GM12864 (cell line): ENCODE results near the gene SLC27A4.

Experiments used
- DNase-seq: peaks from one replicate; pipeline ENCODE4 v3.0.0-alpha.2; 2011; ENCODE audit warnings: low read depth
- H3K4me3 ChIP-seq: 2 replicates; pipeline ENCODE4 v1.5.1; 2011; ENCODE audit warnings: mild to moderate bottlenecking, low read depth, low read length, control low read depth
- TF ChIP-seq, protein P1 (sequence below): IDR thresholded peaks from 2 replicates; pipeline ENCODE4 v1.5.1; 2011; ENCODE audit warnings: low read depth, mild to moderate bottlenecking, moderate library complexity, low read length, control low read depth, inconsistent platforms; ENCODE audit errors: missing control alignments

Gene SLC27A4

DNA sequence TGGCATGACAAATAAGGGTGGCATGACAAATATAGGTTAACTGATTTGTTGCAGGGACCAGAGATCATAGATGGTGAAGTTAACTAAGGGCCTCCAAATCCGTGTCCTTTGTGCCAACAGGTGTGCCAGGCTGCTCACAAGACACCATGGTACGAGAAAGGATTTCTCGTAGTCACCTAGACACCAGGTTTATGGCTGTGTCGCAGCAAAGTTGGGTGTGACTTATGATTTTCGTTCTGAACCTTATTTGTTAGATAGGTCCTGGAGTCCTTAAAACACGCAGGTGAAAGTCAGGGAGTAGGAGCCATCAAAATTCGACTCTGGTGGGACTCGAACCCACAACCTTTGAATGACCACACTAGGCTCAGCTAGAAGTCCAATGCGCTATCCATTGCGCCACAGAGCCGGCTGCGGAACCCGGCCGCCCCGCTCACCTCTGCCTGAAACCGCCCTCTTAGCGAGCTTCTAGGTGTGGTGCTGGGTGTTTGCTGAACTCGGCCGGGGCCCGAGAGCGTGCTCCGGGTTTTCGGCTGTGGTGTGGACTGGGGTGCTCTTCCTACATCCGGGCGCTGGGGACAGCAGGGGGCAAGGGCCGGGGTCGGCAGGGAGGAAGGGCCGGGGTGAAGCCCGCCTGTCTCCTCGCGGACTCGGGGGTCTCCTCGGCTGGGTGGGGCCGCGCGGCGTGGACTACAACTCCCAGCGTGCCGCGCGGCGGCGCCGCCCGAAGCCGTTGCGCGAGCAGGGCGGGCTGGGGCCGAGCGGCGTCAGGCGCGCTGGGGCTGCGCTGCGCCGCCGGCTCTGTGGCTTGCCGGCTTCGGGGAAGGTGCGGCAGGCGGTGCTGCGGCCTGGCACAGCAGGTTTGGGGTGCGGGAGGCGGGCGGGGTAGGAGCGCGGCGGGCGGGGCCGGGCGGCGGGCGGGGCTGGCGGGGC is at the start of gene SLC27A4:
SLC27A4 (plus strand) TSS at position 767 of the 930 bp plus-strand sequence. CDS start 2,606 bp downstream, outside the sequence.
- TF ChIP-seq, protein P1, sequence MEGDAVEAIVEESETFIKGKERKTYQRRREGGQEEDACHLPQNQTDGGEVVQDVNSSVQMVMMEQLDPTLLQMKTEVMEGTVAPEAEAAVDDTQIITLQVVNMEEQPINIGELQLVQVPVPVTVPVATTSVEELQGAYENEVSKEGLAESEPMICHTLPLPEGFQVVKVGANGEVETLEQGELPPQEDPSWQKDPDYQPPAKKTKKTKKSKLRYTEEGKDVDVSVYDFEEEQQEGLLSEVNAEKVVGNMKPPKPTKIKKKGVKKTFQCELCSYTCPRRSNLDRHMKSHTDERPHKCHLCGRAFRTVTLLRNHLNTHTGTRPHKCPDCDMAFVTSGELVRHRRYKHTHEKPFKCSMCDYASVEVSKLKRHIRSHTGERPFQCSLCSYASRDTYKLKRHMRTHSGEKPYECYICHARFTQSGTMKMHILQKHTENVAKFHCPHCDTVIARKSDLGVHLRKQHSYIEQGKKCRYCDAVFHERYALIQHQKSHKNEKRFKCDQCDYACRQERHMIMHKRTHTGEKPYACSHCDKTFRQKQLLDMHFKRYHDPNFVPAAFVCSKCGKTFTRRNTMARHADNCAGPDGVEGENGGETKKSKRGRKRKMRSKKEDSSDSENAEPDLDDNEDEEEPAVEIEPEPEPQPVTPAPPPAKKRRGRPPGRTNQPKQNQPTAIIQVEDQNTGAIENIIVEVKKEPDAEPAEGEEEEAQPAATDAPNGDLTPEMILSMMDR = no peak
- peak within 1 kb of the TSS; percentile 87 for H3K4me3 ChIP-seq
- DNase-seq = peak; percentile 72

DNA sequence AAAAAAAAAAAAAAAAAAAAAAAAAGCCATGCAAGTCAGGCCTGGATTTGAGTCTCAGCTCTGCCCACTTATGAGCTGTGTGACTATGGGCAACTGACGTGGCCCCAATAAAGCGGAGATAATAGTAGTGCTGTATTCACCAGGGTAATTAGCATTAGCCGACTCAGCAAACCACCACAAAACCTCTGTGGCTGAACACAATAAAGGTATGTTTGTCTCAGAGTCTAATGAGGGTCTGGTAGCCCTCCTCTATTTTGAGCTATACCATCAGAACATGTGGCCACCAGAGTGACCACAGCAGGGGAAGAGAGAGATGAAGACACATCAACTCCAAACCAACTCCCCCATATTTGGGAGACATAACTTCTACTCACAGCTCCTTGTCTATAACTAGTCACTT is 48.3 kb upstream of the SLC27A4 start:
- no peak overlapping the region for H3K4me3 ChIP-seq
- DNase-seq = no peak
- TF ChIP-seq, protein P1 = no peak

DNA sequence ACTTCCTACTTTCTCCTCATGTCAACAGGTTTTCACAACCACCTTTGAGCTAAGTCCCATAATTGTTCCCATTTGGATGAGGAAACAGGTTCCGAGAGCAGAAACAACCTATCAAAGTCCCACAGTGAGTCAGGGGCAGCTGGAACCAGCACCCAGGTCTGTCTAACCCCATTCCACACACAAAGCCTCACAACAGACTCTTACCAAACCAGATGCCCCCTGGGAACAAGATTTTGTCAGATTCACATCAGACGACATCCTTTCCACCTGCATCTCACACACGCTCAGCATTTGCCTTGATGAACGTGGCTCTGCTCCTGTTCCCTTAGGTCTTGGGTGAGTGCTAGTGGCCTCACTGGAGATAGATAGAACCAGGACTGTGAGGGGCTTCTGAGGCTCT is 47.2 kb upstream of the SLC27A4 start:
- no peak for DNase-seq

DNA sequence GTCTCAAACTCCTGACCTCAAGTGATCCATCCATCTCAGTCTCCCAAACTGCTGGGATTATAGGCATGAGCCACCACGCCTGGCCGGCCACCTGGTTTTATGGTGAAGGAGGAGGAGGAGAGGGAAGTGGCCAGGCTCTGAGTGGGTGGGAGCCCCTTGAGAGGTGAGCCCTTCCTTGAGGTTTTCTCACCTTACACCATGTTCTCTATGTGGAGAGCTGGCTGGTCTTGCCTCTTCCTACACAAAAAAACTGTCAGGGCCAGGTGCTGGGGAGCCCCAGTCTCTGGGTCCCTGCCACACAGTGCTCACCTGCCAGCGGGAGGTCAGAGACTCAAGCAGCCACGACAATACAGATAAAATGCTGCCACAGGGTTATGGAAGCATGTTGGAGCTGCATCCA is 46.2 kb upstream of the SLC27A4 start:
- TF ChIP-seq, protein P1 = no peak
- no peak overlapping the region for H3K4me3 ChIP-seq
- DNase-seq = no peak

More for the DNA sequence above, 47.2 kb upstream of the SLC27A4 start:
- TF ChIP-seq, protein P1 = no peak
- no peak overlapping the region for H3K4me3 ChIP-seq

DNA sequence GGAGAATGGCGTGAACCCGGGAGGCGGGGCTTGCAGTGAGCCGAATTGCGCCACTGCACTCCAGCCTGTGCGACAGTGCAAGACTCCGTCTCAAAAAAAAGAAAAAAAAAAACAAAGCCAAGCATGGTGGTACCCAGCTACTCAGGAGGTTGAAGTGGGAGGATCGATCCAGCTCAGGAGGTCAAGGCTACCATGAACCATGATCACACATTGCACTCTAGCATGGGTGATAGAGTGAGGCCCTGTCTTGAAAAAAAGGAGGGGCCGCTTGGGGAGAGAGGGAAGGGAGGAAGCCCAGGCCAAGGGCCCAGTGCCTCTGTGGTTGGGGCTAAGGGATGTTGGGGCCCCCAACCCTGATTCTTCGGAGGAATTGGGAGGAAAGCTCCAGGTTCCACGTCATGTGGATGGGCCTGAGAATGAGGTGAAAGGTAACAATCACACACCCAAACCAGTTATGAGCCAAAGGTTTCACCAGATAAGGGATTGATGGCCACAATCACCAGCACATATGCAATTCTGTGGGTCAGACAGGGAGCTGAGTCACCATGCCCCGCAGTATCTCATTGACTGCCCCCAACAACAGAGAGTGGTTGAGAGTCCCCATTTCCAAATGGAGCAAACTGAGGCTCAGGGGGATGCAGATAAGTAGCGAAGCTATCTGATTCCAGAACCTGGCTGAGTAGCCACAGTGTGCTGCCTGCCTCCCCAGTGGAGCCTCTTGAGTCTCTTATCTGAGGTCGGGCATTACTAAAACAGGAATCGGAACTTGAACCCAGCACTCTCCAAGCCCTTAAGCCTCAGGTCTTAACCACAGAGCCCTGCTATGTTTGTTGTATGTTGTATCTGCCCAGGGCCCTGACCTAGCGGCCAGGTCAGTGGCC is 43.7 kb upstream of the SLC27A4 start:
- H3K4me3 ChIP-seq = no peak overlapping the region
- DNase-seq = no peak
- TF ChIP-seq, protein P1 = no peak

DNA sequence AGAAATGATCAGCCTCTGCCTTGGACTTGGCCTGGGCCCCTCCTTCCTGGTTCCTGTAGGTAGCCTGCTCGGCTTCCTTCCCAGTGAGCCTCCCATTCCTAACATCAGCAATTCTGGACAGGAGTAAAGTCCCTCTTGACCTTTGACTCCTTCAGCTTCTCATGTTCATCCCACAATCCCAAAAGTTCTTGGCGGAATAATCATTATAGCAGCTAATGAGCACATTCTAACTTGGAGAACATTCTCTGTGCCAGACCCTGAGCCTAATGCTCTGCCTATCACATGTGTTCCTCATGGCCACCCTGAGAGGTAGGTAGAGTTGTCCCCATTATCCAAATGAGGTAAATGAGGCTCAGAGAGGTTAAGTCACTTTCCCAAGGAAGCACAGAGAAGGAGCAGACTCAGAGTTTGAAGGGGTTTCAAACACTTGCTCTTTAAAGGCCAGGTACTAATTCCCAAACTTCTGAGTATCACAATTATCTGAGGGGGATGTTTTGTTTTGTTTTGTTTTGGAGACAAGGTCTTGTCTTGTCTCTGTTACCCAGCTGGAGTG is 43.0 kb upstream of the SLC27A4 start:
- TF ChIP-seq, protein P1 = no peak
- DNase-seq = no peak
- H3K4me3 ChIP-seq = no peak overlapping the region
